Kidney epithelial cell (primary cell): Measurements from ENCODE around the gene PLIN1. TPM values are rescaled to one million over a fixed set of nuclear protein-coding genes. Genes with fewer than 3 reads are reported as not detected.

Experiments
- DNase-seq: peaks from one replicate; pipeline ENCODE4 v3.0.0-alpha.2; 2010; ENCODE audit warnings: low read depth
- H3K27me3 ChIP-seq: 2 replicates; pipeline ENCODE4 v1.6.0; 2011; ENCODE audit warnings: low read length; ENCODE audit not compliant: control insufficient read depth, insufficient read depth
- H3K36me3 ChIP-seq: 2 replicates; pipeline ENCODE4 v1.5.1; 2011; ENCODE audit warnings: low read length; ENCODE audit not compliant: control insufficient read depth, insufficient read depth
- H3K4me3 ChIP-seq: 2 replicates; pipeline ENCODE4 v1.5.1; 2011; ENCODE audit warnings: low read depth, mild to moderate bottlenecking, control low read depth, low read length
- total RNA-seq: library from RNA; depleted of rRNA; stranded (reverse); fragments of >200 nt; gene quantifications from 2 replicates; pipeline ENCODE4 v1.2.3, GENCODE V29; 2015
- TF ChIP-seq, protein P1 (sequence below): IDR thresholded peaks from 2 replicates; pipeline ENCODE4 v1.5.1; 2011; ENCODE audit warnings: mild to moderate bottlenecking, moderate library complexity, low read length, control low read depth, inconsistent platforms; ENCODE audit not compliant: insufficient read depth, poor library complexity, severe bottlenecking

The PLIN1 gene
- total RNA-seq, 1 donor from 2014 or later, result 0.08 TPM

DNA sequence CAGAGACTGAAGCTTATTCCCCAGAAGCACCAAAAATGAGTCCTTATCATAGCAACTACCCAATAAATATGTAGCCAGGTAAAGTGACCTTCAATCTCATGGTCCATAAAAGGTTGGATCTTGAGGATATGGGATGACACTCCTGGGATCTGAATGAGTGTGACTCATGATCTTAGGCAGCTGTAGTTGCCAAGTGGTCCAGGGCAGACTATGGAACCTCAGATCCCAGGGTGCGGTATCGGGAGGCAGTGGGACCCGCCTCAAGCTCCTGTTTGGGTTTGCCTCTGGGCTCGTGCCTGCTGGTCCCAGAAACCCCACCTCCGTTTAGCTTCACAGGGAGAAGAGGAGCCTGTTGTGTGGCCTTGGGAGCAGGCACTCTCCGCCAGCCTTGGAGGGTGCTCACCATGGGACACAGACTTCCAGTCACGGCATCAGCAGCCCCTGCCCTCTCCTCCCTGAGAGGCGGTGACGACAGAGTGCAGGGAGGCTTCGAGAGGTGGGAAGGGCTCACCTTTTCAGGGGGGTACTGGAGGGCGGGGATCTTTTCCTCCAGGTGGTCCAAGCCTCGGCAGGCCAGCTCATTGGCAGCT is 8.1 kb downstream of the PLIN1 start:
- H3K27me3 ChIP-seq, result no peaks in the 10 kb centered on the region
- TF ChIP-seq, protein P1, sequence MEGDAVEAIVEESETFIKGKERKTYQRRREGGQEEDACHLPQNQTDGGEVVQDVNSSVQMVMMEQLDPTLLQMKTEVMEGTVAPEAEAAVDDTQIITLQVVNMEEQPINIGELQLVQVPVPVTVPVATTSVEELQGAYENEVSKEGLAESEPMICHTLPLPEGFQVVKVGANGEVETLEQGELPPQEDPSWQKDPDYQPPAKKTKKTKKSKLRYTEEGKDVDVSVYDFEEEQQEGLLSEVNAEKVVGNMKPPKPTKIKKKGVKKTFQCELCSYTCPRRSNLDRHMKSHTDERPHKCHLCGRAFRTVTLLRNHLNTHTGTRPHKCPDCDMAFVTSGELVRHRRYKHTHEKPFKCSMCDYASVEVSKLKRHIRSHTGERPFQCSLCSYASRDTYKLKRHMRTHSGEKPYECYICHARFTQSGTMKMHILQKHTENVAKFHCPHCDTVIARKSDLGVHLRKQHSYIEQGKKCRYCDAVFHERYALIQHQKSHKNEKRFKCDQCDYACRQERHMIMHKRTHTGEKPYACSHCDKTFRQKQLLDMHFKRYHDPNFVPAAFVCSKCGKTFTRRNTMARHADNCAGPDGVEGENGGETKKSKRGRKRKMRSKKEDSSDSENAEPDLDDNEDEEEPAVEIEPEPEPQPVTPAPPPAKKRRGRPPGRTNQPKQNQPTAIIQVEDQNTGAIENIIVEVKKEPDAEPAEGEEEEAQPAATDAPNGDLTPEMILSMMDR, result no peak
- no peaks in the 10 kb centered on the region for H3K36me3 ChIP-seq
- no peak for DNase-seq
- H3K4me3 ChIP-seq, result no peak overlapping the region

DNA sequence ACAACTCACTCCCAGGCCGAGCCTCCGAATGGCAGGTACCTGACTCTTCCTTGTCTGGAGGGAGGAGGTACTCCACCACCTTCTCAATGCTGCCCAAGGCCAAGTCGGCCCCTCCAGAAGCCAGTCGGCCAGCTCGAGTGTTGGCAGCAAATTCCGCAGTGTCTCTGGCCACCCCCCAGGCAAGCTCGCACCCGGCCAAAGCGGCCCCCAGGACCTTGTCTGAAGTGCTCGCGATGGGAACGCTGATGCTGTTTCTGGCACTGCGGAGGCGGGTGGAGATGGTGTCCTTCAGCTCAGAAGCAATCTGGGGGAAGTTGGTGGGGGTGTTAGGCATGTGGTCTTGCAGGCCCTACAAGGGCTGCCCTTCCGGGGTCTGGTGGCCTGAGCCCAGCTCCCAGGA is 9.2 kb downstream of the PLIN1 start:
- no peaks in the 10 kb centered on the region for H3K36me3 ChIP-seq
- no peak overlapping the region for H3K4me3 ChIP-seq
- no peak for DNase-seq
- no peaks in the 10 kb centered on the region for H3K27me3 ChIP-seq
- TF ChIP-seq, protein P1, result no peak

DNA sequence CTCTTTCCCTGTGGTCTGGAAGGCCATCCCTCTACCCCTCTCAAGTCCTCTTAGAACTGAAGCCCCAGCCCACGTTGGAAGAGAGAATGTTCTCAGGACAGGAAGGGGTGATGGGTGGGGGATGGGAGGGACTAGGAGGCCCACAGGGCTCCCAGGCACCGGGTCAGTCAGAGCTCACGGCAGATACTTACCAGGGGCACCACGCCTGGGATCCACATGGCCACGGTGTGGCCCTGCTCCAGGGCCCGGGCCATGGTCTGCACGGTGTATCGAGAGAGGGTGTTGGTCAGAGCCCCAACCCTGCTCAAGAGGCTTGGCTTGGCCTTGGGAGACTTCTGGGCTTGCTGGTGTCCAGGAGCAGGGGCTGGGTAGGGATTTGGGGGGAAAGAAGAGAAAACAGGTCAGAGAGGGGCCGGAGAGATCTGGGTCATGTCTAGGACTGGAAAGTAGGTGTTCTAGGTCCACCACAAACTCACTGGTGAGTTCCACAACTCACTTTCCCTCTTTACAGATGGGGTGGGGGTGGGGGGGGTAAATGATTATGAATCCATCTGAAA is 9.8 kb downstream of the PLIN1 start:
- TF ChIP-seq, protein P1, result no peak
- no peak for DNase-seq
- H3K36me3 ChIP-seq, result no peaks in the 10 kb centered on the region
- no peak overlapping the region for H3K4me3 ChIP-seq
- H3K27me3 ChIP-seq, result no peaks in the 10 kb centered on the region

DNA sequence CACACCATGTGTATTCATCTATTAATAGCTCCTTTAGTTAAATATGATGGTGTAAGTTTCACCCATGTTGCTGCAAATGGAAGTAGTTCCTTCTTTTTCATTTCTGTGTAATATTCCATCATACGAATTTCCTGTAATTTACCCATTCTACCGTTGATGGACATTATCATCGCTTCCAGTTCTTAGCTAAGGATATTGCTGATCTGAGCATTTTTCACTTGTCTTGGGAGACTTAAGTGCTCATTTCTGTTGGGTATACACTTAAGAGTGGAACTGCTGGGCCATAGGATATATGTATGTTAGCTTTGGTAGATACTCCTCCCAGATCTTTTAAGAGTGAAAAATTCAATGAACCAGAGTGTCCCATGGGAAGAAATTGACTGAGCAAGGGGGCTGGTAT is 11.0 kb downstream of the PLIN1 start:
- no peaks in the 10 kb centered on the region for H3K27me3 ChIP-seq
- H3K36me3 ChIP-seq, result no peaks in the 10 kb centered on the region
- TF ChIP-seq, protein P1, result no peak
- no peak for DNase-seq
- no peak overlapping the region for H3K4me3 ChIP-seq

DNA sequence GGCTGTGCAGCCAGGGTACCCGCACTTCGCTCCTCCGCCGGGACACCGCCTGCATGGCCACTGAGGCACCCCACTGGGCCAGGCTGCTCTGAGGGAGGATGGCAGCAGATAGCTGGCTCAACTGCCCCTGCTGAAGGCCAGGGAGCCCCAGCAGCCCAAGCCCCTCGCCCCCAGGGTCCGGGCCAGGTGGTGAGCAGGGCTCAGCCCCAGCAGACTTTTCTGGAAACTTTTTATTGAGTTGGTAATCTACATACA is 11.5 kb downstream of the PLIN1 start:
- Histone ChIP-seq H3K4me3 (no peak overlapping the region), H3K36me3 (no peaks in the 10 kb centered on the region), H3K27me3 (no peaks in the 10 kb centered on the region)
- TF ChIP-seq, protein P1, result no peak
- no peak for DNase-seq
